GM18508 (cell line): Measurements from ENCODE around the gene PXDC1.

Experiments
- ATAC-seq: cut with Tn5 transposase; IDR thresholded peaks from one replicate; pipeline ENCODE4 v1.9.1; 2021; ENCODE audit warnings: moderate number of reproducible peaks; ENCODE audit not compliant: insufficient read depth, unreplicated experiment

Gene PXDC1

DNA sequence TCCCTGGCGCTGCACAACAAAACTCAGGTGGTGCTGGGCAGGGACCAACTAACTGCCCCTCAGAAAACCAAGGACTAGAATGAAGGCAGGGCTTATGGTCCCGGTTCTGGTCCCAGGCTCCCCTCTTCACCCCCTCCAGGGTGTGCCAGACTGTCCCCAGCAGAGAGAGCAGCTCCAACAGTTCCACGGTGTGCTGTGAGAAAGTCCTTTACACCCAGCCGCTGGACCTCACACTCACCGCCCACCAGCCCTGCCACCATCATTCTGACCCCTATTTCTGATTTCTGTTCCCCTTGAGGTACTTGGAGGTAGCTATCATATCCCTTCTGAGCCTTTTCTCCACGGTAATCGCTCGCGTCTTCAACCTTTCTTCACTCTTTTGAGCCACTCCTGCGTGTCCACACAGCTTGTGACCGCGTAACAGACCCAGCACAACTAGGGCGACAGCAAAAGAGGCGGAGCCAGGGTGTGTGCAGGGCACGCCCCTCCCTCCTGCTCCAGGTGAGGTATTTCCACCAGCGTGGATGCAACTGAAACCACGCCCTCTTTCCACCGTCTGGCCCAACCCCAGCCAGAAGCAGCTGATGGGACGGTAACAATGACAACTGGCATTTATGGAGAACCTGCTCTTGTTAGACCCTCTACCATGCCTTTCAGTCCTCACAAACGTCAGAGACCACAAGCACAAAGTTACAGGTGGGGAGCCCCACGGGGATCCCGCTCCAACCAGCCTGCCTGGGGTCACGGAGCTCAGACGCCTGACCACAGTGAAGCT, 2.3 kb downstream of the PXDC1 start:
- ATAC-seq, result no peak

- ATAC-seq, result no peak
Observed at GRCh38 chr6:3748208-3749066, 3.1 kb downstream of the PXDC1 start.

- ATAC-seq, result no peak
Observed at GRCh38 chr6:3747100-3747737, 4.3 kb downstream of the PXDC1 start.

DNA sequence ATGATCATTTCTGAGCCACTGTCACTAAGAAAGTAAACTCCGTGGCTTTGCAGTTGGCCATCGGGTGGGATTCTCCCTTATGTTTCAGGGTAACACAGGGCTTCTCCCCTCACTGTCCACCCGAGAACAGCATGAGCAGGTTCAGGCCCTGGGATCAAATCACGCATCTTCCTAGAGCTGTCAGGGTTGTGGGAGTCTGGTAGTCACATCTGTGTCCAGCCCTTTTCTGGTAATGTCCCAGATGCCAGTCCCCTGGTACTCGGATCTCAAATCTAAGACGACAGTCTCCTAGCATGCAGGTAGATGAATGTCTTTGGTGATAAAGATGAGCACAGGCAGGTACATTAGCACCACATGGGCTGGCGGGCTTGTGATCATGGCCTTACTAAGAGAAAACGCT, 4.8 kb downstream of the PXDC1 start:
- ATAC-seq, result no peak

- peak; percentile 59 for ATAC-seq
Observed at GRCh38 chr6:3746119-3746691, 5.3 kb downstream of the PXDC1 start.

- no peak for ATAC-seq
Observed at GRCh38 chr6:3745566-3746118, 5.9 kb downstream of the PXDC1 start.

DNA sequence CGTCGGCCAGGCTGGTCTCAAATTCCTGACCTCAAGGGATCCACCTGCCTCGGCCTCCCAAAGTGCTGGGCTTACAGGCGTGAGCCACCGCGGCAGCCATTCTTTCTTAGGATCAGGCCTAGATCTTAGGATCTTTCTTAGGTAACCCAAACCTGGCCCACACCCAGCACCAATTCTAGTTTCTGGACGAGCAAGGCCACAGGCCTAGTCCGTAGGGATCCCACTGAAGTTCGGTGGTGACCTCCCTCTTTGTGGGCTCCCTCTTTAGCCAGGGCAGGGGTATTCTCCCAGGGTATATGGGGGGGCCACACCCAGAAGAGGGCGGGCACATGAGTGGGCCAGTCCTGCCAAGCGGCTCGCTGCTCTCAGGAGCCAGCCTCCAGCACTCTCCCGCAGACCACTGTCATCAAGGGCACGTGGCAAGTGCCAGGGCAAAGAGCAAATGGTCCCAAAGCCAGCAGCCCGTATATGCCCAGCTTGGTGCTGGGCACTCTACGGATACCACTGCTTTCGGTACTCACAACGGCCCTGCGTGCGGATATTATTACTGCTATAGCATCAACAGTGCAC, 6.5 kb downstream of the PXDC1 start:
- no peak for ATAC-seq

- no peak for ATAC-seq
Observed at GRCh38 chr6:3744211-3744900, 7.2 kb downstream of the PXDC1 start.

GRCh38 chr6:3743541-3743940, 8.0 kb downstream of the PXDC1 start:
- ATAC-seq, result no peak

DNA sequence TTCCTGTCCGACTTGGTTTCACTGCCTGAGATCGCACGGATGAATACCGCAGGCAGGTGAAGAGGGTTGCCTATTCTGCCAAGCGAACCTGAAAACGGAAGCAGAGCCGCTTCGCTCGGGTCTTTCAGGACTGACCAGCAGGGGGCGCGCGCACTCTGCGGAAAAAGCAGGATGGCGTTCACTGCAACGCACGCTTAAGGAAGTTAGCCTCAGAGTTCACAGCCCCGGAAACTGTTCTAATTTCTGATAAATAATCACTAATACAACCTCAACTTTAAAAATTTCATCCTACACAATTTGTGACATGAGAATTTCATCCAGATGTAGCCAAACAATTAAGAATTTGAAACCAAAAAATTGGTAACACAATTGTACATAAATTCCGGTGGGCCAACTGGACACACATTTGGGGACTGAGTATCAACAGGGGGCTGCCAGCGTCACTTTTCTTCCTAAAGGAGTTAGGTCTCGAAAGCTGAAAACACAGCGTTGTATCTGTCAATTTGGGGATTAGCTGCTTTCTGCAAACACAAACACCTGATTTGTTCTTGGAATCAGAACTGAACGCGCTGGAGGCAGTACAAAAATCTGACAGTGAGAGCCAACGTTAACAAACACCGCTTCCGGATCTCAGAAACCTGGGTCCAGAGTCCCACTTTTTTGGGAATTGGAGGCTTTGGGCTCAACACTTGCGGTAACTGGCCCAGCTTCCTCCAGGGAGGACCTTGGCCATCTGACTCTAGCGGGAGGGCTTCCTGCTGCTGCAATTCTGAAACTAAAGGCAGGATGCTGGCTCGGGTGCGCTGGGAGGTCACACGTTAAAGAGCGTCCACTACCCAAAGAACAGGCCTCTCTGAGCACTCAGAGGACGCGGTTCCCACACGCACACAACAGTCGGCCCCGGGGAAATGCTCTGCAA, 8.8 kb downstream of the PXDC1 start:
- ATAC-seq, result no peak

DNA sequence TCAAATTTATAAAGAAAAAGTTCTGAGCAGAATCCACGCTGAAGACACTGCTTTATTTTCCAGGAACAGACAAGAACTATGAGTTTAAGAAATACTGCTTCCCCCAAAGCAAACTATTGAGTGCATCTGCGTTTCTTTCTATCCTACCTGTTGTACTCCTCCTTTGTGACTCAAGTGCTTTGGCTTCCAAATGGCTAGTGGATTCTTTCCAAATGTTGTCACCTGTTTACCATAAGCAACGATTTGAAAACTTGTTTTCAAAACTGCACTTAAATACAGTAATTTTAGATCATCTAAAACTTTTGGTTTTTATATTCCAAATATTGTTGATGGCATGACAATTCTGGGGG, 9.5 kb downstream of the PXDC1 start:
- ATAC-seq, result no peak

DNA sequence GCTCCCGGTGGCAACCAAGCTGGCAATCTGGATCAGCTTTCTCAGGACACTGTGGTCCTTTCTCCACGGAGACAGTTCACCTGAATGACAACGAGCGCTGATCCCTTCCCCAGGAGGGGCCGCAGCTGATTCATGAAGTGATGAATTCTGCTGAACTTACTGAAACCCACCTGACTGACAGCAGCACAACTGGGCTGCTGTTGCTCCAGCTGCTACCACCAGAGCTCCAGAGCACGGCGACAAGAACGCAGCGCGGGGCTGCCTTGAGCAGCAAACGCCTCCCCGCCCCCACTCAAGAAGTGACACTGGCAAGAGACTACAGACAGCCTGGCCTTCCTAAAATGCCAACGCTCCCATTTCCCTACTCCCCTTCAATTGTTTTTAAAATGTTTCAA, 10.0 kb downstream of the PXDC1 start:
- ATAC-seq, result no peak

- ATAC-seq, result no peak
Observed at GRCh38 chr6:3740551-3741476, 10.7 kb downstream of the PXDC1 start.

- no peak for ATAC-seq
Observed at GRCh38 chr6:3739311-3739897, 12.1 kb downstream of the PXDC1 start.

DNA sequence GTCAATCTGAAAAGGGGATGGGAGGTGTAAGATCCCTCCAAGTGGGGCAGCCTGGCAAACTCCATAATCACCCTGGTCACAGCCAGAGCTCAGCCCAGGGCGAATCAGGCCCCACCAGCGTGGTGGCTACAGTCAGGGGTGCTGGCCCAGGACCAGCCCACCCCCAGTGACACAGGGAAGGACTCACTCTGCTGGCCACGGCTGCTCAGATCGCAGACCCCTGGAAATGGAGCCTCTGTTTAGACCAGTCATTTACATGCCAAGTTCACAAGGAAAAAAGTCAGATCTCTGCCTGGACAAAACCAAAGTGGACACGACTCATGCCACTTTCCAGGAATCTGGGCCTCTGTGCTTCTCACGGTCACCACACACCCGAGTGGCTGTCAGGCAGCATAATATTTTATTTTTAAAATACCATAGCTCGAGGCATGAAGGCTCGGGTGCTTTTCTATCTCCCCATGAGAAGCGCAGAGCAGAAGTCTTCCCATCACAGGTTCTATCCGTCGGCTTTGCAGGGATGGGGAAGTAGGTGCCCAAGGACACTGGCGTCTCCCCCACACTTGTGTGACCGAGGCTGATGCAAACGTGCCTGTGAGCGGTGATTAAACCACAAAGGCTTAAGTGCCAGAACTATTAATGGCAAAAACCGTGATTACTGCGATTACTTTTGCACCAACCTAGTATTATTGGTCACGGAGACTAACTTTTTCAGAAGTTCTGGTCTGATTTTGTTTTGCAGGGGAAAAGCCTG, 13.0 kb downstream of the PXDC1 start:
- no peak for ATAC-seq

DNA sequence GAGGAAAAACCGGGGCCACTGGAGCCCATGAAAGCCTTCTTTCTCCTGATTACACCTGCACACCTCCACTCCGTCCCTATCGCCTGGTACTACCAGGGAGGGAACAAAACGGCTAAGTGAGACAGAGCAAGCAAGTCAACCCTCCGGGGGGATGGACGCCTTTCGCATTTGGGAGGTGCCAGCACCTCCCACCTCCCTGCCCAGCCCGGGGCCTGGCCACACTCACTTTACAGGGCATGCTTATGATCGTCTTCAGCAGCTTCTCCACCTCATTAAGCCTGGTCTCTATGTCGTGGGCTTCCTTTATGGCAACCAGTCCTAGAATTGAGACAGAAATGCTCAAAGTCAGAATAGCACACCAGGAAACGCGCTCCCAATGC, 13.7 kb downstream of the PXDC1 start:
- no peak for ATAC-seq
